Measurements from ENCODE around the gene NAB2.

Gene NAB2

GRCh38 chr12:57092876-57093414 lies 4.0 kb downstream of the NAB2 start:
- no peak for DNase-seq (ENCODE audit: low read depth in 3 of 3, low spot score in 1 of 3)

- DNase-seq (ENCODE audit: low read depth in 3 of 3, low spot score in 1 of 3) = peak in 1 of 3 donors; percentile 61
These were observed 4.7 kb downstream of the NAB2 start for GRCh38 chr12:57093415-57094207.

GRCh38 chr12:57094208-57095160 lies 5.6 kb downstream of the NAB2 start:
- DNase-seq (ENCODE audit: low read depth in 3 of 3, low spot score in 1 of 3) = no peak

- DNase-seq (ENCODE audit: low read depth in 3 of 3, low spot score in 1 of 3) = no peak
These were observed 6.5 kb downstream of the NAB2 start for GRCh38 chr12:57095440-57095839.

GRCh38 chr12:57096099-57096572 lies 7.2 kb downstream of the NAB2 start:
- DNase-seq (ENCODE audit: low read depth in 3 of 3, low spot score in 1 of 3) = no peak

GRCh38 chr12:57096748-57097553 lies 8.0 kb downstream of the NAB2 start:
- no peak for DNase-seq (ENCODE audit: low read depth in 3 of 3, low spot score in 1 of 3)

- DNase-seq (ENCODE audit: low read depth in 3 of 3, low spot score in 1 of 3) = no peak
These were observed 8.6 kb downstream of the NAB2 start for GRCh38 chr12:57097554-57097835.

- DNase-seq (ENCODE audit: low read depth in 3 of 3, low spot score in 1 of 3) = no peak
These were observed 9.6 kb downstream of the NAB2 start for GRCh38 chr12:57098546-57098945.

- DNase-seq (ENCODE audit: low read depth in 3 of 3, low spot score in 1 of 3) = no peak
These were observed 10.3 kb downstream of the NAB2 start for GRCh38 chr12:57099047-57099714.

GRCh38 chr12:57099766-57100165 lies 10.9 kb downstream of the NAB2 start:
- no peak for DNase-seq (ENCODE audit: low read depth in 3 of 3, low spot score in 1 of 3)

- DNase-seq (ENCODE audit: low read depth in 3 of 3, low spot score in 1 of 3) = no peak
These were observed 13.2 kb downstream of the NAB2 start for GRCh38 chr12:57101892-57102695.

- DNase-seq (ENCODE audit: low read depth in 3 of 3, low spot score in 1 of 3) = no peak
These were observed 14.9 kb downstream of the NAB2 start for GRCh38 chr12:57103856-57104255.

GRCh38 chr12:57104292-57104910 lies 15.5 kb downstream of the NAB2 start:
- DNase-seq (ENCODE audit: low read depth in 3 of 3, low spot score in 1 of 3) = no peak

- DNase-seq (ENCODE audit: low read depth in 3 of 3, low spot score in 1 of 3) = no peak
These were observed 16.3 kb downstream of the NAB2 start for GRCh38 chr12:57105011-57105753.

- DNase-seq (ENCODE audit: low read depth in 3 of 3, low spot score in 1 of 3) = no peak
These were observed 17.3 kb downstream of the NAB2 start for GRCh38 chr12:57106021-57106708.

GRCh38 chr12:57107456-57108155 lies 18.7 kb downstream of the NAB2 start:
- no peak for DNase-seq (ENCODE audit: low read depth in 3 of 3, low spot score in 1 of 3)
